ENCODE data around the gene TRIM24.

The TRIM24 gene

GRCh38 chr7:138584283-138584682 lies 124.2 kb downstream of the TRIM24 start:
- DNase-seq = no peak

DNA sequence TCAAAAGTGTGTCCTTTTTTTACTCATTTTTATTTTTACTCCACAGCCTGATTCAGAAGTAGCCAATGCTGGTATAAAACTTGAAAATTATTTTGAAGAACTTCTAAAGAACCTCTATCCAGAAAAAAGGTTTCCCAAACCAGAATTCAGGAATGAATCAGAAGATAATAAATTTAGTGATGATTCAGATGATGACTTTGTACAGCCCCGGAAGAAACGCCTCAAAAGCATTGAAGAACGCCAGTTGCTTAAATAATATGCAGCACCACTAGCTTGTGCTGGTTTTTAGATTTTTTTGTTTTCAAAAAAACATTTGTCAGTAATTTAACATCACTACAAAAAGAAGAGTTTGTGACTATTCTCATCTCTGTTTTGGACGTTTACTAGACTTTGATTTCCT lies 124.6 kb downstream of the TRIM24 start:
- no peak for DNase-seq

- no peak for DNase-seq
These were observed 125.4 kb downstream of the TRIM24 start for GRCh38 chr7:138585283-138585993.

GRCh38 chr7:138587485-138587884 lies 127.4 kb downstream of the TRIM24 start:
- no peak for DNase-seq

GRCh38 chr7:138588986-138589385 lies 128.9 kb downstream of the TRIM24 start:
- no peak for DNase-seq

- no peak for DNase-seq
These were observed 130.1 kb downstream of the TRIM24 start for GRCh38 chr7:138590154-138590553.

GRCh38 chr7:138595454-138595853 lies 135.4 kb downstream of the TRIM24 start:
- DNase-seq = no peak

DNA sequence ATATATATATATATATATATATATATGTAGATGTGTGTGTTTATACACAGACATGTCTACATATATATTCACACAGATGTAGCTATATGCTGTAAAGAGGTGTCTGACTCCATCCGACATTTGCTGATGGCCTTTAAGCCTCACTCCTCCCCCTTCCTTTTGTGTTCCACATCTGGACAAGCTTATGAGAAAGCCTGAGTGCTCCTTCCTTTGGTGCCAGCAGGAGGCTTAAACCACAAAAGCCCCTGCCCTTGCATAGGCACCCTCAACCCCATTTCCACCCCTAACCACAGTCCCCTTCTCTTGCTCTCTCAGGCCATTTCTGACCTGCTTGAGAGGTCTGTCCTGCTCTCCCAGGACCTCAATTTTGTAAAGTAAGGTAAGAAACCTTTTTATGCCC lies 142.4 kb downstream of the TRIM24 start:
- DNase-seq = no peak

GRCh38 chr7:138603549-138604318 lies 143.7 kb downstream of the TRIM24 start:
- no peak for DNase-seq

- no peak for DNase-seq
These were observed 146.2 kb downstream of the TRIM24 start for GRCh38 chr7:138606236-138606635.

GRCh38 chr7:138607216-138608126 lies 147.4 kb downstream of the TRIM24 start:
- DNase-seq = no peak

- DNase-seq = no peak
These were observed 148.2 kb downstream of the TRIM24 start for GRCh38 chr7:138608275-138608674.

DNA sequence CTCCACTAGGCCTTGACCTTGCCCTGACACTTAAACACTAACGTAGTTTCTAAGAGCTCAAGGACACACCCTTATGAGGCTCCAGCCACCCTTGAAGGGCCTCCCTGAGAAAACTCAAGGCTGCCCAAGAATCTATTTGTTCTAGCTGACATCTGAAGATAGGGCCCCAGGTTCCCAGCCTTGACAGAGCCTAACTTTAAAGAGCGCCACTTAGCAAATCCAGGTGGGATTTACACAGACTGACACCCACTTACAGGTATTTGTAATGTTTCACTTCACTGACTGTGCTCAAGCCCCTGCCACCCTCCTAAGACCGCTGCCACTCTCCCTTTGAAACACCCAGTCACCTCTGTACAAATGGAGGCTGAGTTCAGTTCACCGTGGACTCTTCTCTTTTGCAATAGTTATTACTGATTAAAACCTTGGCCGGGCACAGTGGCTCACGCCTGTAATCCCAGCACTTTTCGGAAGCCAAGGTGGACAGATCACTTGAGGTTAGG lies 150.7 kb downstream of the TRIM24 start:
- DNase-seq = no peak

GRCh38 chr7:138613630-138614029 lies 153.6 kb downstream of the TRIM24 start:
- DNase-seq = no peak

- no peak for DNase-seq
These were observed 156.0 kb downstream of the TRIM24 start for GRCh38 chr7:138616085-138616484.

DNA sequence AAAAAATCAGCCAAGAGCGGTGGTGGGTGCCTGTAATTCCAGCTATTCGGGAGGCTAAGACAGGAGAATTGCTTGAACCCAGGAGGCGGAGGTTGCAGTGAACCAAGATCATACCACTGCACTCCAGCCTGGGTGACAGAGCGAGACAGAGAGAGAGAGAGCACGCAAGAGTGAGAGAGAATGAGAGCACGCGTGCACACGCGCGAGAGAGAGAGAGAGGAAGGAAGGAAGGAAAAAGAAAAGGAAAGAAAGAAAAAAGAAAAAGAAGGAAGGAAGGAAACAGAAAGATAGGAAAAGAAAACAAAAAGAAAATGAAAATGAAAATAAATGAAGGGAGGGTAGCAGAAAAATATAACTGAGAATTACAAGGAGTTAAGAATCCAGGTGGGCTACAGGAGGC lies 158.4 kb downstream of the TRIM24 start:
- no peak for DNase-seq

DNA sequence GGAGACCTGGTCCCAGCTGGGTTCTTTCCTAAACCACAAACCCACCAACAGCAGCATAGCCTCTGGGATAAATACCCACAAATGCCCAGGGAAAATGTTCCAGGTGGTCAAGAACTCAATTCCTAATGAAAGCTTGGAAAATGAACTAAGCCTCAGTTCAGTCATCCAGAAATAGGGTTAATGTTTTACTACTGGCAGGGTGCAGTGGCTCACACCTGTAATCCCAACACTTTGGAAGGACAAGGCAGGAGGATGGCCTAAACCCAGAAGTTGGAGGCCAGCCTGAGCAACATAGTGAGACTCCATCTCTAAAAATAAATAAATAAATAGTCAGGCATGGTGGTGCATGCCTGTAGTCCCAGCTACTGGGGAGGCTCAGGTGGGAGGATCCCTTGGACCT lies 158.9 kb downstream of the TRIM24 start:
- DNase-seq = no peak

DNA sequence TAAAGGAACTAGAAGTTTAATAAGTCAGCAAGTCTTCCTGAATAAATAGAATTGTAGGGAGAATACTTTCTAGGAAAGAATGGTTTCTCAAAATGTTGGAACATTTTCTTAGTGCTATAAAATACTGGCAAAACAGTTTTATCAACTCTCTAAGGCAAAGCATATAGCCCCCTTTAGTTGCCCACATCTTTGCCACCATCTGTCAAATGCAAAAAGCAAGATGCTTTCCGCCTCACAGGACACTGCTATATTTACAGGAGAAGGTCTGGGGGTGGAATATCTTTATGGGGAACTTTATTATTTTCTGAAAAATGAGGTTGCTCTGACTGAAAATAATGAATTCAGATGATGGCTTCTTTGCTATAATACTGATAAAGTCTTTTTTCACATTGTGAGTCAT lies 162.8 kb downstream of the TRIM24 start:
- DNase-seq = no peak

GRCh38 chr7:138625084-138625848 lies 165.2 kb downstream of the TRIM24 start:
- DNase-seq = no peak

DNA sequence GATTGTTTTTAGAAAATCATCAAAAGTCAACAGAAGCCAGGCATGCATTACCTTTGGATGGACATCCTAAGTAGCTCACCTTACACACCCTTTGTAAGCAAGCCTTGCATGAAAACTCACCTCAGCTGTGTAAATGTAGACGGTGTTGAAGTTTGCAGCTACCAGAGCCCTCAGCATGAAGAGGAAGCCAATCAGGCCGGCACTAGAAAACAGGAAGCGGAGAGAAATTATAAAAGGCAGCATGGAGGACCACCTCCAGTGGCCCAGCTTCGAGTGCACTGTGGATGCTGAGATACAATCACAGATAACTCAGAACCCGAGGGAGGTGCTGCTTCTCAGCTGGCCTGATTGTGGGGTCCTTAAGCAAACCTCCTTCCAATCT lies 165.8 kb downstream of the TRIM24 start:
- no peak for DNase-seq

DNA sequence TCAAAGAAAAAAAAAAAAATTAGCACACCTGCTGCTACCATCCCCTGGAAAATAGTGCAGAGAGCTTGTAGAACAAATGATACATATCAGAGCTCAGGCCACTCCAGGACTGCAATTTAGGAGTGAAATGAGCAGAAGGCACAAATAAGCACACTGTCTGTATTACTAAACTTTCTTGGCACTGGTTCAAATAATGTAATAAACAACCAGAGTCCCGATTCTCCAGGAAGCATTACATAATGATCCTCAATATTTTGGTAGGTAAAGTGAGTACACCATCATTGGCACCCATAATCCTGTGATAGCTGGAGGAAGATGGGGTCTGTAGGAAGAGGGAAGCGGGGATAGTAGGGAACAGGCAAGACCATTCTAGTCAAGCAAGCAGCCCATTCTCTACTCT lies 166.8 kb downstream of the TRIM24 start:
- no peak for DNase-seq

DNA sequence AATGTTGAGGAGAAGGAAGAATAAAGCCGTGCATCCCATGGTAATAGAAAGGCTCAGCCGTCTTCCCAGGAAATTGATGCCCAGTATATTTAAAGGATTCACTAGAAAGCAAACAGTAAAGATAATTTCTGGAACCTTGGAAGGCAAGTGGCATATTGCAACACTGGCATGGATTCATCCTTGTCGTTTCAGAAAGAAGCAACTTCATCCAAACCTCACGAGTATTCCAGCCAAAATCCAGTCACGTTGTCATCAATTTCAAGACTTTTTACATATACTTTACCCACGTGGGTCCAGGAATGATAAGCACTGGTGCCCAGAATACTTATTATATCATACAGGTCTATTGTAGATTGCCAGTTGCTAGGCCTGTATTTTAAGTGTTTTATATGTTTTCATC lies 167.3 kb downstream of the TRIM24 start:
- DNase-seq = no peak

Data from stimulated activated CD4-positive, alpha-beta T cell treated with anti-CD3 and anti-CD28 coated beads, Interleukin-4, amount 100 ng/mL, for 1 hour (primary cell).